DMS153 treated with DMSO at 0.1 percent for 48 hours (cell line): ENCODE results near the gene NKG7.
"Not testable (repeated sequence)": the region's sequence is repeated elsewhere in the genome, so short reads cannot be mapped to it uniquely, and the experiment has no call there.

ENCODE experiments used
- DNase-seq: peaks from one replicate; lab custom pipeline; 2025; ENCODE audit not compliant: unreplicated experiment; lab: John Stamatoyannopoulos, UW

Gene NKG7, protein sequence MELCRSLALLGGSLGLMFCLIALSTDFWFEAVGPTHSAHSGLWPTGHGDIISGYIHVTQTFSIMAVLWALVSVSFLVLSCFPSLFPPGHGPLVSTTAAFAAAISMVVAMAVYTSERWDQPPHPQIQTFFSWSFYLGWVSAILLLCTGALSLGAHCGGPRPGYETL

DNA sequence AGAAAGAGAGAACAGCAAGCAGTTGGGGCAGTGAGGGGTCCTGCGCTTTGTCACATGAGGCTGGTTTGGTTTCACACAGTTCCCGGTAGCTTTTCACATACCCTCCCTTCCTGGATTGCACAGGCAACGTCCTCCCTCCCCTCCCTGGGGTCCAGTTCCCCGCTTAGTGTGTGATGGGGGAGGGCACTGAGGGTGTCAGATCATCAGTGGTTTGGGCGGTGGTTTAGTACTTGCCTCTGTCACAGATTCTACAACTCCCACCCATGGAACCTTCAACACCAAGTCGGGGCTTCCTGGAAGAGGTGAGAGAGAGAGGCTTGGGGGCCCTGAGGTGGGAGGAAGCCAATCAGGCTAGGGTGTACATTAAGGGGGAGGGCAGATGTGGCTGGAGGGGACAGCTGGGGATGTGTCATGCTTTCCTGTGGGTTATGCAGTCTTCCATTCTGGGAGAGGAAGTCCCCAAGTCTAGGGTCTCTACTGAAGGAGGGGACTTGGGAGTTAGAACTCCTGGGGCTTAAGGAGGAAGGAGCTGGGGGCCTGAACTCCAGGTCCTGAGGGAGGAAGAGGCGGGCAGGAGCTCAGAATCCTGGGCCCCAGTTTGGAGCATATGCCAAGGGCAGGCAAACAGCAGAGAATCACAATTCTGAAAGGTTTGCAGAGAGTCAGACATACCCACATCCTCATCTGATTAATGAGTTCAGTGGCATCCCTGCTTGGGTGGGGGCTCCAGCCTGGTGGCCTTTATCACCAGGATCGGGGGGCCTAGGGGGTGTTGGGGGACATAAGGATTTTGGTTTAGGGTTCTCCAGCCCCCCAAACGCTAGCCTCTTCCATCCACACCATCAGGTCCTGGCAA lies at the start of gene NKG7:
Gene NKG7, minus strand, starts transcription at position 6 of the 856 bp plus-strand sequence. CDS start 119 bp downstream, outside the sequence.
- no peak for DNase-seq

DNA sequence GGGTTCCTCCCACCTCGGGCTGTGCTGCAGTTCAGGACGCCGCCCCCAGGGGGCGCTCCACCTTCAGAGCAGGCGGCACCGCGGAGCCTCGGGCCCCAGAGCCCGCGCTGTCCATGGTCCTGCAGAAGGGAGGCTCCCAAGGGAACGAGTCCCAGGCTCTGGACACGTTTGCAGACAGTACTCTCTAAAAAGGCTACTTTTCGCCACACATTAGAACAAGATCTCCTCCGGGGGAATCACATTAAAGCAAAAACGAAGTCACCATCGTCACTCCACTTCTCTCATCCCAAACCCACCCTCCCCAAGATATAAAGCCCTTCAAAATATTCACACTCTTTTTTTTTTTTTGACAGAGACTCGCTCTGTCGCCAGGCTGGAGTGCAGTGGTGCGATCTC lies 49.6 kb upstream of the NKG7 start:
- no peak for DNase-seq

DNA sequence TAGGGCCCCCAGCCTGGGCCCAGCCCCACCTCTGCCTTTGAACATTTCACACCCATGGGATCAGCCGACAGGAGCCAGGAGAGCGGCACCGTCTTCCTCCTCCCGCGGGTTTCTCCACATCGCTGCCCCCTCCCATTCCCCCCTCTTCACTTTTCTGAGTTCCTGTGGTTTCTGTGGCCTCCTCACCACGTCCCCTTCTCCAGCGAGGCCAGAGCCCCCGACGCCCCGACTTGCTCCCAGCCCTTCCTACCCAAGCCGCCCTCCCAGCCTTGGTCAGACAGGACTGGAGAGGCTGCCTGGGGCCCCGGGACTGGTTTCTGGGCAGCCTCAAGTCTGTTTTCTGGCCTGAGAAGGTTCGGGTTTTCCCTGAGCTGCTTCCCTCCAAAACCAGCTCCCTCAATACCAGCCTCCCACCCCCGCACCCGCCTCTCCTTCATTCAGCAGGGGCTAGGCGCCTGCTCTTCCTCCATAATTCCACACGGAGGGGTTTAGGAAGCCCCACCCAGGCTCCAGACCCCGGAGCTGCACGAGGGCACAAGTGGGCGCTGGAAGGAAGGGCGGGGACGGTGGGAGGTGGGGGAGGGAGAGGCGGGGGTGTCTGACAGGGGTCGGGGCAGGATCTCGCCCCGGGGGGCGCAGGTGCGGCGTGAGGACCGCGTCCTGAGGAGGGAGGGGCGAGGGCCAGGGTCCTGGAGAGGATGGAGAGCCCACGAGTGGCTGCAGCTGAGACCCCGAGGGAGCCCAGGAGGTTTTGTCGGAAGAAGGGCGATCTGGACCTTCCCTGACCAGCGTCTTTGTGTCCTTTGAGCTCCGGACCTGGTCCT lies 49.0 kb upstream of the NKG7 start:
- no peak for DNase-seq

DNA sequence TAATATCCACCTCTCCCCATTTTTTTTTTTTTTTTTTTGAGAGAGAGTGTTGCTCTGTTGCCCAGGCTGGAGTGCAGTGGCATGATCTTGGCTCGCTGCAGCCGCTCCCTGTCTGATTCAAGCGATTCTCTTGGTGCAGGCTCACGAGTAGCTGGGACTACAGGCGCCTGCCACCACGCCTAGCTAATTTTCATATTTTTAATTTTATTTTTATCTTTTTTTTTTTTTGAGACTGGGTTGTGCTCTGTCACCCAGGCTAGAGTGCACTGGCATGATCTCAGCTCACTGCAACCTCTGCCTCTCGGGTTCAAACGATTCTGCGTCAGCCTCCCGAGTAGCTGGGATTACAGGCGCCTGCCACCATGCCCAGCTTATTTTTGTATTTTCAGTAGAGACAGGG lies 48.1 kb upstream of the NKG7 start:
- not testable (repeated sequence) for DNase-seq

DNA sequence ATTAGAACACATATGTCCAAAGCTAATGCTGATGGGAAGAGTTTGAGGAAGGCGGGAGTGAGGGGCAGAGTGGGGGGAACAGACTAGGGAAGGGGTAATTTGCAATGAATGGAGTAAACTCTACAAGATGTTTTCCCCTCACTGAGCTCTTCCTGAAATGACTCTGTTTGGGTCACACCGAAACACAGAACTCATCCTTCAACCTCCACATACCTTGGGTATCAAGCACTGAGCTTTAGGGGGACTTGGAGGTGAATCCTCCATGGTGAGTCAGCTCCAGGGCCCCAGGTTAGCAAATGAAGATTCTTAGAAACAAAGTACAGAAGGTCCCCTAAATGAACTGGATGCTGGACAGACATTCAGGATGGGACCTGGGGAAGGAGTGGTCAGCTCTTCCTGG lies 46.3 kb upstream of the NKG7 start:
- no peak for DNase-seq

DNA sequence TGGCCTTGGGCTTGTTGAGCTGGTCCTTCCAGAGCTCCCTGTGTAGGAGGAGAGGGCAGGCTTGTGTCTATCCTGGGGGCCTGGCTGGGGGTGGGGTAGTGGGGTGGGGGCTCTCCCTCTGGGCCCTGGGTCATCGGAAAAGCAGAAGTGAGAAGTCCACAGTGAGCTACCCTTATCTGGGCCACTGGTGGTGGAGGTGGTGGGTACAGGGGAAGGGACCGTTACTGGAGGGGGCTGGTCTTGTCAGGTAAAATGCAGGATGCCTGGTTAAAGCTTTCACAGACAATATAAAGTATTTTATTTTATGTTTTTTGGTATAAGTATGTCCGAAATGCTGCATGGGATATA lies 45.3 kb upstream of the NKG7 start:
- DNase-seq, result no peak

DNA sequence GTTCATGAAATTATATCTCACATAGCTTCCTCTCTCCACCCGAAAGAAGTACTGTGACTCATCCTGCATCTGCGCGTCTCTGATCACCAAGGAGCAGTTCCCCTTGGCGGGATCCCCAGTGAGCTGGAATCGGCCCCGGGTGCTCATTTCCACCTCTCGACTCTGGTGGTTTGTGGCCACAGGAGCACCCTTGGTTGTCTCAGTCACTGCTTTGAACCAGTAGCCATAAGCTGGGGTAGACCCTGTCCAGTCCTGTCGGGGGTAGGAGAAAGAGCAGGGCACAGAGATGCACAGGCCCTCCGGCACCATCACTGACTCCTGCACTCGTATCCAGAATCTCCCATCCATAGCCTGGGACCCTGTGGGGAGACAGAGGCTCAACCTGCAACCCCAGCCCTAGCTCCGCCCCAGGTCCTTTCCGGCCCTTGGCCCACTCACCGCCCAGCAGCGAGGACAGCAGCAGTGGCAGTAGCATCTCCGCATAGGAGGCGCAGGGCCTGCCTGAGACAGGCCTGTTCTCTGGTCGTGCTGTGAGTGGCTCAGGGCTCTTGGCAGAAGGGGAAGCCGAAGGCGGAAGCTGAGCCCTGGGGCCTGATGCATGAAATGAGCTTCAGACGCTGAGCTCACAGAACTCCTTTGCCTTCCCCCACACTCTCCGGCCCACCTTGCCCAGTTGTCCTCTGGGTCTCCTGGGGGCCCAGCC lies 44.8 kb upstream of the NKG7 start, which contains the start of gene SIGLEC10:
Gene SIGLEC10, minus strand, starts transcription at position 536 of the 703 bp plus-strand sequence. Its CDS starts 61 bp downstream, at position 475.
- no peak for DNase-seq

DNA sequence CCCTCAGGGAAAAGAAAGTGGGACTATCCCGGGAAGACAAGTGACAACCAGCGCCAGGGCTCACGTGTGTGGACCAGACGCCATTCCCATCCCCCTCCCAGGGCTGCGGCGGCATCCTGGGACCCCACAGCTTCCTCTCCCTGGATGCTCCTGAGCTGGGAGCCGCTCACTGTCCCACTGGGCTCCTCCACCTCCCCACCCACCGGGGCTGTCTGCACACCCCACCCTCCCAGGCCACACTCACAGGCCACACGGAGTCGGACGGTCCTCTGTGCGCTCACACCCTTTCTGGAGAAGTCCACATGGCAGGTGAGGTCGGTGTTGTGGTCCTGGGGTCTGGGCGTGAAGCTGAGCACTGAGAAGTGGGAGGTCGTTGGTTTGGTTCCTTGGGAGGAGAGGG lies 44.0 kb upstream of the NKG7 start:
- DNase-seq, result not testable (repeated sequence)

DNA sequence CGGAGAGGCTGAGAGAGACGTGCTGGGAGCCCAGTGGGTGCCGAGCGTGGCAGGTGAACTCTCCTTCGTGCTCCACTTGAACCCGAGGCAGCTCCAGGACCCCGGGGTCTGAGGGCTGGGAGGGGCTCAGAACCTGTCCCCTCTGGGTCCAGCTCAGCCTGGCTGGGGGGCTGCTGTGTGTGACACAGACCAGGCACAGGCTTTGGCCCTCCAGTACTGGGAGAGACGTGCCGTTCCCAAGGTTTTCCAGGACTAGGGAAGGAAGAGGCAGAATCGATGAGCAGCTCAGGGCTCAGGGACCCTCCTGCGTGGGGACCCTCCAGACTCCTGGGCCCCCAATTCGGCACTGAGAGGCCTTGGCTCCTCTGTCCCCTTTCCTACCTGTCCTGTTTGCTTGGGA lies 42.7 kb upstream of the NKG7 start:
- DNase-seq, result no peak

DNA sequence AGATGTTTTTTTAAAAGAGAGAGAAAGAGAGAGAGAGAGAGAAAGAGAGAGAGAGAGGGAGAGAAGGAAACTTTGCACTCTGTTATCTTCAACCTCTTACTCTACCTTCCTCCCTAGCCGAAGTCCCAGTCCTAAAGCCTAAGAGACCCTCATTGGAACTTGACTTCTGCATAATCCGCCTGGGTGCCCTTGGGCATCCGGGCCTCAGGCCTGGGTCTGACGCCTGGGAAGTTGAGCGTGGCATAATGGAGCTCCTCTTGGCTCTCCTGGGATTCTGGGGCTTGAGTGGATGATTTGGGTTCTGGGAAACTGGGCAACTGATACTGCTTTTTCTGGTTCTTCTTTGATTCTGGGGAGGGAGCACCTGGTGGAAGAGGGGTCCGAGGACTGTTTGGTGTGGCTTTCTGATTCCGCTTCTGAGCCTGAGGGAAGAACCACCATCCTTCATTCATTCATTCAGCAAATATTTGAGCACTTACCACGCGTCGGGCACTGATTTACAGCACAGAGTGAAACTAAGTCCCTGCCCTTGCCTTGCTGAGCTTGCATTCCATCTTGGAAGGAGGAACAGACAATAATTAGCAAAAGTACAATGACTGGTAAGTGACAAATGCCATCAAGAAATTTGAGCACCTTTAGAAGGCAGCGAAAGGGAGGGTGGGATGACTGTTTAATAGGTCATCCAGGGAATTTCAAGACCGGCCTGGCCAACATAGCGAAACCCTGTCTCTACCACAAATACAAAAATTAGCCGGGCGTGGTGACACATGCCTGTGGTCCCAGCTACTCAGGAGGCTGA lies 38.7 kb upstream of the NKG7 start:
- no peak for DNase-seq

DNA sequence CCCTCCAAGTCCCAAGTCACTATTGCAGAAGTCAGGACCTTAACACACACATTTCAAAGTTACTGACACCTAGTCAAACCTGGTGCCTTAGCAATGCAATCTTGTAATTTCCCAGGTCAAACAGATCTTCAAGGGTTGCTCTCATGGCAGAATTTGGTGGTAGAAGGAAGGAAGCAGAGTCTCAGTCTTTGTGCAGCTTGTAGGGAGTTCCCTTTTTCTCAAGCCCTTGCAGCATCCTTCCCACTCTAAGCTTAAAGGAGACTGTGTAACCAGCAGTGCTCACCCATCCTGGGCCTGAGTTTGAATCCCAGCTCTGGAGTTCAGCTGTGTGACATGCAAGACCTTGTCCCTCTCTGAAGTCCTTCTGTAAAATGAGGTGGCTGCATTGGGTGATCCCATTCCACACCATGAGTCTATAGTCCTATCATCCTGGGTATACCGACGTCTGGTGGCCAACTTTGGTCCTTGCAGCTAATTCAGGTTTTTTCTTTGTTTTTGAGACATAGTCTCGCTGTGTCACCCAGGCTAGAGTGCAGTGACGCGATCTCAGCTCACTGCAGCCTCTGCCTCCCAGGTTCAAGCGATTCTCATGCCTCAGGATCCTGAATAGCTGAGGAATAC lies 35.2 kb upstream of the NKG7 start:
- DNase-seq, result no peak

DNA sequence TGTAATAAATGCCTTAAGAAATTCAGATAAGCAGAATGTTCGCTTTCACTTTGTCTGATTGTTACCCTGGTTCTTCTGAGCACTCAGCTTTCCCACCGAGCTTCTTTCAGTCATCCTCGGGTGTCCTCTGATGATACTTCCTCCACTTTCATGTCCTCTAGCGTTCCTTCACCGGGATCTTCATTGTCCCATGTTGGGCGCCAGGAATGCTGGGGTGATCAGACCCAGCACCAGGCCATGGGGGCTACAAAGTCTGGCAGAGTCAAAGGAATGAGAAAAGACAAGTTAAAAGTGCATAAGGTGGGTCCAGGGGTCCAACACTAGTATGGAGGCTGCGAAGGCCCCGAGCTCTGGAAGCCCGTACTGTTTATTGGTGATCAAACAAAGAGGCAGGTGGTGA lies 29.7 kb upstream of the NKG7 start:
- no peak for DNase-seq

DNA sequence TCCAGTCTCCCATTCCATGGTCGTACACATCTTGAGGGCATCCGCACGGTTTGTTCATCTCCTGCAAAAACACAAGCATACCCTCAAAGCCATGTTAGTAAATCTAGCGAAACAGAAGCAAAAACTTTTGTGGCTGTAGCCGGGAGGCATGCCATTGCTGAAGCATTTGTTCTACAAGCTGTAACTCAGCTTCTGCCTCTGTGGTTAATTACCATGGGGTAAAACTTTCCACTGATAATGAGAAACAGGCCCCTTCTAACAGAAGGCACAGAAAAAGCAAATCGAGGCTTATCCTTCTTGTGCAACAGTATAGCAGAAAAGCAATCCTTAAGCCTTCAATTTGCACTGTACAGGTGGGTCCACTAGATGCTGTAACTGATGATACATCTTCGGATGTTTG lies 27.5 kb upstream of the NKG7 start:
- DNase-seq, result not testable (repeated sequence)

DNA sequence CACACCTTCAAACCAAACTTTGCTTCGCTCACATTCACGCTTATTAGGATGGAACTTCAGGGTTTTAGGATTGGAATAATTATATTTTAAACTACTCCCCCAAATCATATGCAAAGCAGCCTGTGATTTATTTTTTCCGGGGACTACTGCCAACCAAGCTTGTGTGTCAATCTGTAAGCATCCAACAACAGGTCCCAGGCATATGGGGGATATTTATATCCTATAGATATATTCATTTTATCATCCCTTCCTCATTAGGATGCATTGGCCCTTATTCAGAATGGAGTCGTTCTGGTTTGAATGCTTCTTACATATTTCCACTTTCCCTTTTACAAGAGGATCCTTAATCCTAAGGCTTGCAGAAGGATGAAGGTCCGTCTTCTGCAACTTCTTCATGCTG lies 26.8 kb upstream of the NKG7 start:
- no peak for DNase-seq

DNA sequence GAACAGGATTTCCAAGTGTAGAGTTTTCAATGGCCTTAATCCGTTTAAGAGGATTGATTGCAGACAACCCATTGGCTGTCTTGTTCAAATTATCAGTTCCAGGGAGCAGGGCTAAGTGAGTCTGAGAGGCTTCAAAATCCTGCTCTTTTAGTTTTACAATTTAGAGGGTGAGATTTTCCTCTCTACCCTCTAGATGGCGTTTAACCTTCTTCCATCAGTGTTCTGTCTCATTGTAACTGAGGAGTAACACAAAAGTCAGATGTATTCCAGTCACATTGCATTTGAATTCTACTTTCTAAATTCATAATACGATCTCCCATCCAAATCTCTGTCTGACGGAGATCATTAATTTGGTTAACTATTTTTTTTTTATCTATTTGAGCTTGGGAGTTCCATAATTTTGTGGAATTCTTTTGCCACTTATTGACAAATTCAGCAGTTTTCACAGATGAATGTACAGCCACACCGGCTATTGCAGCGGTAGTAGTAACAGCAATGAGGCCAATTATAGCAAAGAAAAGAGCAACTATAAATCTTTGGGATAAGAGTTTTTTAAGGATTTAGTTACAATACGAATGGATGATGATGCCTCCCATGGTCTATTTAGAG lies 25.7 kb upstream of the NKG7 start:
- no peak for DNase-seq

DNA sequence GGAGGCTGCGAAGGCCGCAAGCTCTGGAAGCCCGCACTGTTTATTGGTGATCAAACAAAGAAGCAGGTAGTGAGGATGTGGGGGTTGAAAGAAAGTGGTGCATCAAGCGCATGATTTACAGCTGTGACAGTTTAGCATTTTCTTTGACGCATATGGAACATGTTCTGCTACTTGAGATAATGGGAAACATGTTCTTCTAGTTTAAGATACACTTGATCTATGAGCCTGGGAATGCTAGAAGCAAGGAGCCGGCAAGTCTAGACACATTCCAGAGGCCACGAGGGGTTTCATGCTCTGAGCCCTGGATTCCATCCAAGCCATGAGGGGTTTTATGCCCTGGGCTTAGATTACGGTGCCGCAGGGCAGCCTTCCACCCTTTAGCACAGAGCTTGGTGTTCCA lies 25.0 kb upstream of the NKG7 start:
- DNase-seq, result not testable (repeated sequence)

DNA sequence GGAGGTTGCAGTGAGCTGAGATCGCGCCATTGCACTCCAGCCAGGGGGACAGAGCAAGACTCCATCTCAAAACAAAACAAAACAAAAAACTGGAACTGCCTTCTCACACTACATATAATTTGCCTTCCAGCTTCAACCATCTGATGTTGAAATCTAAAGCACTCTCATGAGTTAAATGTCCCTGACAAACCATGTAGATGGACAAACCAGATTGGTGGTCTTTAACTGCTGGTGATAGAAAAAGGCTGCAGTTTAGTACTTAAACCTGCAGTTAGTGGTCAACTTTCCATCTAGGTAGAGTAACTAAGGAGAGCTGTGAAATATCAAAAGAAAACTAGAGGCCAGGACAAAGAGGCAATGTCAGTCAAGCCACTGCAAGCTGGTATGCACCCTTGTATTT lies 23.7 kb upstream of the NKG7 start:
- no peak for DNase-seq

DNA sequence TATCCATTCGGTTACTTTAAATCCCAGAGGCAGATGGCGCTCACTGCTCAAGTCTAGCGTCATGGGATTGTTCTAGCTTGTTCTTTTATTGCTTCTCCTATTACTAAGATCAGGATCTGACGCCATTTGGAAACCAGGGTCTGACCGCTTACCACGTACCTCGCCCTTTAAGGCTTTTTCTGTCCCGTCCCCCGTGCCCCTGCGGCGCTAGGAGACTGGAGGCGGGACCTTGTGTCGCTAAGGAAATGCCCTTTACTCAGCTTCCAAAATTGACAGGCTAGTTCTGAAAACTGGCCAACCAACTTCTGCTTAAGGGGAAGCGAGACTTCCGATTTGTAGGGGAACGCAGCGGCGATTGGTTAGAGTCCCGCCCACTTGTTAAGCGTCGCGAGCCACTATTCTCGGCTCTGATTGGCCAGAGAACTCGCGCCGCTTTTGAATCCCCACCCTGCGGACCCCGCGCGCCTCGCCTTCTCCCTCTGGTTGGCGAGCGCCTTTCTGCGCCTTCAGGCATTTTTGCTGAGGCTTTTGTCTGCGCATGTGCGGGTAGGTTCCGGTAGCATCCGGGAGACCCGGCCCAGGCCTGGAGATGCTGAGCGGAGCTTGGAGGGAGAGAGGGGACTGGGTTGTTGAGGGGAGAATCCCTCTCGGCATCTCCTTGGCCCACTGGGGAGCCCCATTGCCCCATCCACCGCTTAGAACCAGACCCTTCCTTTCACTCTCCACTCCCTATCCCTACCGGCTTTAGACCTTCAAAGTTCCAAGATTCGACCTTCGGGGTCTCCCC lies 21.8 kb upstream of the NKG7 start:
- peak; percentile 93 for DNase-seq

DNA sequence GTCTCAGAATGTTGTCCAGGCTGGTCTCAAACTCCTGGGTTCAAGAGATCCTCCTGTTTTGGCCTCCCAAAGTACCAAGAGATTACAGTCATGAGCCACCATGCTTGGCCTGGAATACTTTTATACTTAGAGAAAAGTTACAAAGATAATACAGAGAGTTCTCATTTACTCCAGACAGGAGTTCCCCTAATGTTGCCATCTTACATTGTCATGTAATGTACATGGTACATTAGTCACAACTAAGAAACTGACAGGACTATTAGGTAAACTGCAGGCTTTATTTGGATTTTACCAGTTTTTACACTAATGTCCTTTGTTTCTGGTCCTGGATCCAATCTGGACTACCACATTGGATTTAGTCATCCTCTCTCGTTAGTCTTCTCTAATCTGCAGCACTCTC lies 20.2 kb upstream of the NKG7 start:
- no peak for DNase-seq
